Lung (tissue), 12 donors: ENCODE results near the gene TMEM145. TPM values are rescaled to one million over a fixed set of nuclear protein-coding genes. Genes with fewer than 3 reads are reported as not detected.

ENCODE experiments used
- ATAC-seq: fragments of 200-7000 bp; cut with Tn5 transposase; one replicate; pipeline ENCODE4 v1.9.1; 2020; ENCODE audit warnings: moderate number of reproducible peaks; ENCODE audit not compliant: insufficient read depth, low FRiP score
- DNase-seq, 3 donors: peaks; one replicate each; pipeline ENCODE4 v3.0.0-alpha.2; 2013 to 2017
- H3K27ac ChIP-seq, 2 donors: one replicate each; pipeline ENCODE4 v1.5.1; 2013; ENCODE audit warnings: mild to moderate bottlenecking in 2 of 2, moderate library complexity in 2 of 2, control low read depth in 1 of 2, inconsistent platforms in 1 of 2, low read depth in 1 of 2, low read length in 1 of 2
- H3K27me3 ChIP-seq, 3 donors: one replicate each; pipeline ENCODE4 v1.5.1; 2013; ENCODE audit warnings: low read length in 2 of 3; ENCODE audit not compliant: control insufficient read depth in 3 of 3, insufficient read depth in 3 of 3
- H3K36me3 ChIP-seq, 4 donors: one replicate each; pipeline ENCODE4 v1.5.1; 2013; ENCODE audit warnings: low read length in 4 of 4, mild to moderate bottlenecking in 1 of 4, moderate library complexity in 1 of 4; ENCODE audit not compliant: control insufficient read depth in 4 of 4, insufficient read depth in 4 of 4
- H3K4me1 ChIP-seq, 5 donors: one replicate each; pipeline ENCODE4 v1.5.1; 2013; ENCODE audit warnings: low read length in 5 of 5, mild to moderate bottlenecking in 2 of 5, moderate library complexity in 1 of 5; ENCODE audit not compliant: control insufficient read depth in 5 of 5, insufficient read depth in 5 of 5
- H3K4me3 ChIP-seq: one replicate; pipeline ENCODE4 v1.5.1; 2013; ENCODE audit warnings: mild to moderate bottlenecking, control low read depth, moderate library complexity
- H3K9ac ChIP-seq, 2 donors: one replicate each; pipeline ENCODE4 v1.5.1; 2013; ENCODE audit warnings: low read length in 2 of 2, control low read depth in 1 of 2; ENCODE audit not compliant: insufficient read depth in 1 of 2
- H3K9me3 ChIP-seq, 4 donors: one replicate each; pipeline ENCODE4 v1.5.1; 2013; ENCODE audit warnings: low read length in 3 of 4, mild to moderate bottlenecking in 1 of 4, moderate library complexity in 1 of 4; ENCODE audit not compliant: control insufficient read depth in 4 of 4, insufficient read depth in 3 of 4
- WGBS, 2 donors: extraction: QIAGEN DNeasy Blood & Tissue Kit; methylation state at CpG; one replicate each; pipeline ENCODE4 v1.1.7; 2013; 5-methylcytosine and 5-hydroxymethylcytosine counted together
- polyA plus RNA-seq, 2 donors: library from polyadenylated mRNA; stranded (reverse); fragments of 200-250 nt; gene quantifications; one replicate each; pipeline ENCODE4 v1.2.1, GENCODE V29; 2013
- total RNA-seq, 2 donors: library from RNA; depleted of rRNA in 1 of 2; stranded (reverse); fragments of >200 nt in 1 of 2; gene quantifications; one replicate each; pipeline ENCODE4 v1.2.1, GENCODE V29; 2014 to 2021
- TF ChIP-seq, protein P1 (sequence below): IDR thresholded peaks from 2 replicates; pipeline ENCODE4 v1.5.1; 2012; ENCODE audit warnings: mild to moderate bottlenecking; ENCODE audit errors: control extremely low read depth, extremely low read depth
- donor health status: control.
- donor health status: control.
- donor health status: Bipolar disorder and iron deficiency.
- donor health status: healthy.
- donor health status: DM: yes; HTN: yes; CAD: no.

Gene TMEM145
- total and polyA plus RNA-seq, 4 donors, result 0.12 to 0.95 (median 0.40) TPM; not detected in 1

- H3K9me3 ChIP-seq, result no peaks in the 10 kb centered on the region
- DNase-seq, result peak in 2 of 3 donors; percentile 19 to 33
- TF ChIP-seq, protein P1, sequence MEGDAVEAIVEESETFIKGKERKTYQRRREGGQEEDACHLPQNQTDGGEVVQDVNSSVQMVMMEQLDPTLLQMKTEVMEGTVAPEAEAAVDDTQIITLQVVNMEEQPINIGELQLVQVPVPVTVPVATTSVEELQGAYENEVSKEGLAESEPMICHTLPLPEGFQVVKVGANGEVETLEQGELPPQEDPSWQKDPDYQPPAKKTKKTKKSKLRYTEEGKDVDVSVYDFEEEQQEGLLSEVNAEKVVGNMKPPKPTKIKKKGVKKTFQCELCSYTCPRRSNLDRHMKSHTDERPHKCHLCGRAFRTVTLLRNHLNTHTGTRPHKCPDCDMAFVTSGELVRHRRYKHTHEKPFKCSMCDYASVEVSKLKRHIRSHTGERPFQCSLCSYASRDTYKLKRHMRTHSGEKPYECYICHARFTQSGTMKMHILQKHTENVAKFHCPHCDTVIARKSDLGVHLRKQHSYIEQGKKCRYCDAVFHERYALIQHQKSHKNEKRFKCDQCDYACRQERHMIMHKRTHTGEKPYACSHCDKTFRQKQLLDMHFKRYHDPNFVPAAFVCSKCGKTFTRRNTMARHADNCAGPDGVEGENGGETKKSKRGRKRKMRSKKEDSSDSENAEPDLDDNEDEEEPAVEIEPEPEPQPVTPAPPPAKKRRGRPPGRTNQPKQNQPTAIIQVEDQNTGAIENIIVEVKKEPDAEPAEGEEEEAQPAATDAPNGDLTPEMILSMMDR, result no peak
- no peaks in the 10 kb centered on the region for H3K27me3 ChIP-seq
- ATAC-seq, result no peak
- WGBS, 2 donors, result 3% methylated on average over 33 to 41 of the region's 41 CpGs
- peak overlapping the region; percentile 47 to 50 for H3K27ac ChIP-seq
- peak overlapping the region; percentile 46 for H3K4me3 ChIP-seq
- peaks cover 4 to 31% (median 17%) of the 10 kb centered on the region in 4 donors for H3K36me3 ChIP-seq
- H3K4me1 ChIP-seq, result peaks cover 20 to 41% (median 33%) of the 10 kb centered on the region in 5 donors
- H3K9ac ChIP-seq, result peak overlapping the region in 1 of 2 donors; percentile 14
Observed at GRCh38 chr19:42284591-42285341, 28.3 kb upstream of the TMEM145 start.

DNA sequence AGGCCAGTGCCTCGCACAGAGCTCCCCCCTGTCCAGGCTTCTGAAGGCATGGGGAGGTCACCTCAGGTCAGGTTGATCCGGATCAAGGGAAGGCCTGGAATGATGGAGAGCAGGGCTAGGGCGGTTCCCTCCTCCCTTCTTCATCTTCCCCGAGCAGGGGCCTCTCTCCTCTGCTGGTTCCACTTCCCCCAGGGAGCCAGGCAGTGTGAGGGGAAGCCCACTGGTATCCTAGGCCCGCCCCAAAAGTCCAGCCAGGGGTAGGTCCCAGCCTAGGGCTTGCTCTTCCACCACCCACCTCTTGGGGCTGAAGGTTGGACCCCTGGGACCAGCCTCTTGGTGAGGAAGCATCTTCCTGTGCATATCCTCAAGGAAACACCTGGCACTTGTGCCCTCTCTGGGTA is 27.6 kb upstream of the TMEM145 start:
- no peak for DNase-seq
- no peak for ATAC-seq

GRCh38 chr19:42285988-42286348 is 27.1 kb upstream of the TMEM145 start:
- Histone ChIP-seq H3K27ac (peak overlapping the region in 1 of 2 donors; percentile 15), H3K27me3 (no peaks in the 10 kb centered on the region), H3K36me3 (peaks cover 4 to 43% (median 23%) of the 10 kb centered on the region in 4 donors), H3K9ac (peak overlapping the region in 1 of 2 donors; percentile 44), H3K4me1 (peaks cover 20 to 41% (median 33%) of the 10 kb centered on the region in 5 donors), H3K4me3 (no peak overlapping the region), H3K9me3 (no peaks in the 10 kb centered on the region)
- DNase-seq (no peak), ATAC-seq (no peak)
- WGBS, 2 donors, result 16 to 32% methylated on average over 6 of the region's 6 CpGs
- TF ChIP-seq, protein P1, result no peak

More for the DNA sequence above, 27.6 kb upstream of the TMEM145 start:
- Histone ChIP-seq H3K4me3 (no peak overlapping the region), H3K9me3 (no peaks in the 10 kb centered on the region), H3K4me1 (peaks cover 20 to 41% (median 33%) of the 10 kb centered on the region in 5 donors), H3K27me3 (no peaks in the 10 kb centered on the region), H3K9ac (no peak overlapping the region), H3K36me3 (peaks cover 4 to 38% (median 21%) of the 10 kb centered on the region in 4 donors), H3K27ac (peak overlapping the region in 1 of 2 donors; percentile 50)
- TF ChIP-seq, protein P1, result no peak
- 15 to 32% methylated on average over 5 of the region's 5 CpGs for WGBS, 2 donors
